Measurements from ENCODE around the gene WWP2. TPM values are rescaled to one million over a fixed set of nuclear protein-coding genes. Genes with fewer than 3 reads are reported as not detected.

The WWP2 gene
- total RNA-seq, 1 donor = 42.0 TPM

- no peak for DNase-seq (ENCODE audit: low read depth in 2 of 3, low spot score in 2 of 3)
These were observed 124.6 kb downstream of the WWP2 start for GRCh38 chr16:69886726-69887125.

- no peak for DNase-seq (ENCODE audit: low read depth in 2 of 3, low spot score in 2 of 3)
These were observed 126.0 kb downstream of the WWP2 start for GRCh38 chr16:69888005-69888590.

- no peak for DNase-seq (ENCODE audit: low read depth in 2 of 3, low spot score in 2 of 3)
These were observed 127.3 kb downstream of the WWP2 start for GRCh38 chr16:69889295-69889964.

GRCh38 chr16:69890114-69890891 lies 128.2 kb downstream of the WWP2 start:
- no peak for DNase-seq (ENCODE audit: low read depth in 2 of 3, low spot score in 2 of 3)

- DNase-seq (ENCODE audit: low read depth in 2 of 3, low spot score in 2 of 3) = no peak
These were observed 128.8 kb downstream of the WWP2 start for GRCh38 chr16:69890892-69891282.

- DNase-seq (ENCODE audit: low read depth in 2 of 3, low spot score in 2 of 3) = no peak
These were observed 130.2 kb downstream of the WWP2 start for GRCh38 chr16:69892378-69892777.

GRCh38 chr16:69893106-69893505 lies 131.0 kb downstream of the WWP2 start:
- DNase-seq (ENCODE audit: low read depth in 2 of 3, low spot score in 2 of 3) = no peak

GRCh38 chr16:69894676-69895075 lies 132.5 kb downstream of the WWP2 start:
- DNase-seq (ENCODE audit: low read depth in 2 of 3, low spot score in 2 of 3) = no peak

- DNase-seq (ENCODE audit: low read depth in 2 of 3, low spot score in 2 of 3) = no peak
These were observed 141.8 kb downstream of the WWP2 start for GRCh38 chr16:69903865-69904415.

- no peak for DNase-seq (ENCODE audit: low read depth in 2 of 3, low spot score in 2 of 3)
These were observed 142.5 kb downstream of the WWP2 start for GRCh38 chr16:69904495-69905170.

GRCh38 chr16:69905171-69905555 lies 143.0 kb downstream of the WWP2 start:
- no peak for DNase-seq (ENCODE audit: low read depth in 2 of 3, low spot score in 2 of 3)

- no peak for DNase-seq (ENCODE audit: low read depth in 2 of 3, low spot score in 2 of 3)
These were observed 144.8 kb downstream of the WWP2 start for GRCh38 chr16:69906838-69907401.

- DNase-seq (ENCODE audit: low read depth in 2 of 3, low spot score in 2 of 3) = no peak
These were observed 146.9 kb downstream of the WWP2 start for GRCh38 chr16:69909043-69909442.

GRCh38 chr16:69909760-69910159 lies 147.6 kb downstream of the WWP2 start:
- no peak for DNase-seq (ENCODE audit: low read depth in 2 of 3, low spot score in 2 of 3)

GRCh38 chr16:69910964-69911363 lies 148.8 kb downstream of the WWP2 start:
- DNase-seq (ENCODE audit: low read depth in 2 of 3, low spot score in 2 of 3) = no peak

- DNase-seq (ENCODE audit: low read depth in 2 of 3, low spot score in 2 of 3) = no peak
These were observed 154.3 kb downstream of the WWP2 start for GRCh38 chr16:69916462-69916861.

GRCh38 chr16:69917311-69917710 lies 155.2 kb downstream of the WWP2 start:
- no peak for DNase-seq (ENCODE audit: low read depth in 2 of 3, low spot score in 2 of 3)

GRCh38 chr16:69917739-69918138 lies 155.6 kb downstream of the WWP2 start:
- DNase-seq (ENCODE audit: low read depth in 2 of 3, low spot score in 2 of 3) = no peak

- DNase-seq (ENCODE audit: low read depth in 2 of 3, low spot score in 2 of 3) = no peak
These were observed 156.1 kb downstream of the WWP2 start for GRCh38 chr16:69918241-69918640.

GRCh38 chr16:69921127-69921526 lies 159.0 kb downstream of the WWP2 start:
- DNase-seq (ENCODE audit: low read depth in 2 of 3, low spot score in 2 of 3) = no peak

GRCh38 chr16:69922200-69922599 lies 160.1 kb downstream of the WWP2 start:
- DNase-seq (ENCODE audit: low read depth in 2 of 3, low spot score in 2 of 3) = no peak

Data from hematopoietic multipotent progenitor cell (in vitro differentiated cells).